ENCODE results near the gene CADM3.

The CADM3 gene

DNA sequence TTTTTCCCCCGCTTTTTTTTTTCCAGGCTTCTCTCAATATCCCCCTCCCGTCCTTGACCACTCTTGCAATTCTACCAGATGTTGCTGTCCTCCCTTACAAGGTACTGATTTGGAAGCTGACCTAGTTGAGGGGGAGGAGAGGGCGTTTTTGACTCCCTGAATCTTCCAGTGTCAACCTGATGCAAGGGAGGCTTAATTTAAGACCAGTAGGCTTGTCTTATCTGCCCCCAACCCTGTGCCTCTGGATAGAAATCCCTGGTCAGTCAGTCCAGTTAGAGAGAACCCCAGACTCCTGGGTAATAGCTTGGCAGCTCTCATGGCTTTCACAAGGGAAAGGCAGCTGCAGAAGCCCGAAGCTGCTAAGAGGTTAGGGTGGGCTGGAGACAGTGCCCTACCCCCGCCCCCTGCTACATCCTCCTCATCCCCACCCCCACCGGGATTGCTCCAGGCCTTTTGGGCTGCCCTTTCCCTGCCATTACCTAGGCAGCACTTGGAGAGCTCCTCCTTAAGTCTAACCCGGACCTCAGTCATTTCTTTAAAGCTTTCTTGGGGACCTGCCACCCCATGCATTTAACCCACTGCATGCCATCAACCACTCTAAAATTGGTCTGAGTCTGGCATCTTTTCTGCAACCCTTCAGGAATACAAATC, 36.9 kb downstream of the CADM3 start:
- Histone ChIP-seq H3K4me3 (ENCODE audit: low read depth in 1 of 2, low read length in 2 of 2) (no peak overlapping the region), H3K9ac (ENCODE audit: low read length) (no peak overlapping the region), H3K36me3 (ENCODE audit: insufficient read depth, low read length) (no peaks in the 10 kb centered on the region), H3K27ac (ENCODE audit: low read depth, low read length) (no peak overlapping the region), H3K27me3 (ENCODE audit: control insufficient read depth in 1 of 2, insufficient read depth in 2 of 2, low read length in 2 of 2) (peaks cover 0 to 39% of the 10 kb centered on the region in 2 donors), H3K4me1 (ENCODE audit: insufficient read depth, low read length) (peaks cover 6% of the 10 kb centered on the region), H3K9me3 (ENCODE audit: low read length) (no peaks in the 10 kb centered on the region)

DNA sequence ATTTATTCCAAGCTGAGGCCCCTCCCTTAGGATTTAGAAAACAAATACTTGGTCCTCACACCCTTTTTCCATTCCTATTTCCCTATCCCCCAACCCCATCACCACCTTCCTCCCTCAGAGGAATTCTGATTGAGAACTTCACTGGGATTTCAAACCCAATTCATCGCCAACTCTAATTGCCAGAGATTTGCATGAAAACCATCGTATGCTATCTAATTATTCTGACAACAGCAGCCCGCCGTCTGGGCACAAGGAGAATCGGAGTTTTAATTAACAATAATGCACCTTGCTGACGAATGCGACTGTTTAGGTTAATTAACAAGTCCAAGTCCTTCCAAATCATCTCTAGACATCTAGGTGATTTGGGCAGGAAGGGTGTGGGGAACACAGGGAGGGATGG, 37.6 kb downstream of the CADM3 start:
- Histone ChIP-seq H3K9ac (ENCODE audit: low read length) (no peak overlapping the region), H3K27me3 (ENCODE audit: control insufficient read depth in 1 of 2, insufficient read depth in 2 of 2, low read length in 2 of 2) (peaks cover 0 to 39% of the 10 kb centered on the region in 2 donors), H3K4me3 (ENCODE audit: low read depth in 1 of 2, low read length in 2 of 2) (no peak overlapping the region), H3K9me3 (ENCODE audit: low read length) (no peaks in the 10 kb centered on the region), H3K36me3 (ENCODE audit: insufficient read depth, low read length) (no peaks in the 10 kb centered on the region), H3K4me1 (ENCODE audit: insufficient read depth, low read length) (peaks cover 6% of the 10 kb centered on the region), H3K27ac (ENCODE audit: low read depth, low read length) (no peak overlapping the region)

DNA sequence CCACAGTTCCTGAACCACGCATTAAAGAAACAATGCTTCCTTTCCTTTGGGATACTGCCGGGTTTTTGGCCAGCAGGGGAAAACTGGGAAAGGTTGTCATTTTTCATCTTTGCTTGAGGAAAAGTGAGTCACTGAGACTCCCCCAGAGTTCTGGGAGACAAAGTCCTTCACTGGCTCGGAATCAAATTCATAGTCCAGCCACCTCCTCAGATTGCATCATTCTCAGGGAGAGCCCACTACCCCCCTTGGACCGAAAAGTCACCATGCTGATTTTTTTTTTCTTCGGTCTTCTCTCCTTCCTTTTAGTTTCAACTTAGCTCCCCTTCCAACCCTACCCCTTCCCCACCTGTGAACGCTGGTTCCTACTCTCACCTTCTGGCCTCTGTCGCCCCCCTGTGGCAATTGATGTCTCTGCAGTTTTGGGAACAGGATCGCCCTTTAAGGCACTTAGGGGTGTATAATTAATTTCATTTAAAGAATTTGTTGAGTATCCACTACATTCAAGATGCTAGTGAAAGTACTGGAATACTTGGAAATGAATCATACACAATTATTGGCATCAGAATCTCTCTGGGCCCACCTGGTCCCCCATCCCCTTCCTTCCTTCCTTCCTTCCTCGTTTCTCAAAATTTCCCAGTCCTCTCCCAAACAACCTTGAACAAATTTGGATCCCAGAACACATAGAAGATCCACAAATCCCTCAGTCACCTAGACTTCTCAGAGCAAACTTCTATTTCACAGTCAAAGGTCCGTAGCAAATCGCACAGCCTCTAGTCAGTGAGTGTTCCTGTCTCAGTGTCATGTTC, 40.1 kb downstream of the CADM3 start:
- Histone ChIP-seq H3K9me3 (ENCODE audit: low read length) (no peaks in the 10 kb centered on the region), H3K4me3 (ENCODE audit: low read depth in 1 of 2, low read length in 2 of 2) (no peak overlapping the region), H3K4me1 (ENCODE audit: insufficient read depth, low read length) (peaks cover 4% of the 10 kb centered on the region), H3K9ac (ENCODE audit: low read length) (no peak overlapping the region), H3K36me3 (ENCODE audit: insufficient read depth, low read length) (no peaks in the 10 kb centered on the region), H3K27ac (ENCODE audit: low read depth, low read length) (no peak overlapping the region), H3K27me3 (ENCODE audit: control insufficient read depth in 1 of 2, insufficient read depth in 2 of 2, low read length in 2 of 2) (peaks cover 0 to 27% of the 10 kb centered on the region in 2 donors)

DNA sequence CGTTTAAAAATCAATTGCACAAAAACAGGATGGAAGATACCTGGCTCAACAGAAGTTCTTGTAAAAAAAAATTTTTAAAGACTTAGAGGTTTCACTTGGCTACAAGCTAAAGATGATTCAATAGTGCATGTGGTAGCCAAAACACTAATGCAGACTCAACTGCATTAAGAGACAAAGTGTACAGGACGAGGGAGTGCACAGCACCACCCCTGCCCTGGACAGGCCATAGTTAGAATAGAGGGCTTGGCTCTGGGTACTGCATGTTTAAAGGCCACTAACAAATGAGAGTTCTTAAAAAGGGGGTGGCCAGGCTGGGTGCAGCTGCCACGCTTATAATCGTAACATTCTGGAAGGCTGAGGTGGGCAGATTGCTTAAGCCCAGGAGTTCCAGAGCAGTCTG, 41.2 kb downstream of the CADM3 start:
- Histone ChIP-seq H3K4me1 (ENCODE audit: insufficient read depth, low read length) (no peaks in the 10 kb centered on the region), H3K27me3 (ENCODE audit: control insufficient read depth in 1 of 2, insufficient read depth in 2 of 2, low read length in 2 of 2) (peaks cover 0 to 24% of the 10 kb centered on the region in 2 donors), H3K9ac (ENCODE audit: low read length) (no peak overlapping the region), H3K9me3 (ENCODE audit: low read length) (no peaks in the 10 kb centered on the region), H3K4me3 (ENCODE audit: low read depth in 1 of 2, low read length in 2 of 2) (no peak overlapping the region), H3K36me3 (ENCODE audit: insufficient read depth, low read length) (no peaks in the 10 kb centered on the region), H3K27ac (ENCODE audit: low read depth, low read length) (no peak overlapping the region)

DNA sequence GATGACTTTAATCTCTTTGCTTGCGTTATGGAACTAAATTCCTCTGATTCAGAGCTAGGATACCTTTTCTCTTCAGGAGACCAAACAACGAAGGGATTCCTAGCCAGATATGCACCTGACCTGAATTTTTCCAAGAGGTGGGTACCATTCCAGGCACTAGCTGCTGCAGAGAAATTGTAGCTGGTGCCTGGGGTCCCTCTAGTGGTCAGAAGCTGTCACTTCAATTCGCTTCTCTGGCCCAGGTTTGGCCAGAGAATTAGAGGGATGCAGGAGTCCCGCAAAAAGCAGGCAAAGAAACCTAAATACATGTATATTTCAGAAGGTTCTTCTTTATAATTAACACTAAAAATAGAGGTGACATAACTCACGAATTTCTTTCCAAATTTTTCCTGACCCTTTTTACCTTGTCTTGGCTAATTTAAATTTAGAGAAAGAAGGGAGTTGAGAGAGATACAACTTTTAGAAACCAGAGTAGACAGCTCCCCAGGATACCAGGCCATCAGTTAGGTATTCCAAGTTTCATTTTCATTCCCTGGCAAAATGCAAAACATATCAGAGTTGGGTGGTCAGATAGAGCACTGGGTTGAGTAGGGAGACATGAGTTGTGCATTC, 42.8 kb downstream of the CADM3 start:
- H3K4me1 ChIP-seq (ENCODE audit: insufficient read depth, low read length) = no peaks in the 10 kb centered on the region
- H3K36me3 ChIP-seq (ENCODE audit: insufficient read depth, low read length) = no peaks in the 10 kb centered on the region
- H3K9ac ChIP-seq (ENCODE audit: low read length) = no peak overlapping the region
- no peak overlapping the region for H3K27ac ChIP-seq (ENCODE audit: low read depth, low read length)
- H3K4me3 ChIP-seq (ENCODE audit: low read depth in 1 of 2, low read length in 2 of 2) = no peak overlapping the region
- H3K9me3 ChIP-seq (ENCODE audit: low read length) = no peaks in the 10 kb centered on the region
- peaks cover 0 to 18% of the 10 kb centered on the region in 2 donors for H3K27me3 ChIP-seq (ENCODE audit: control insufficient read depth in 1 of 2, insufficient read depth in 2 of 2, low read length in 2 of 2)

DNA sequence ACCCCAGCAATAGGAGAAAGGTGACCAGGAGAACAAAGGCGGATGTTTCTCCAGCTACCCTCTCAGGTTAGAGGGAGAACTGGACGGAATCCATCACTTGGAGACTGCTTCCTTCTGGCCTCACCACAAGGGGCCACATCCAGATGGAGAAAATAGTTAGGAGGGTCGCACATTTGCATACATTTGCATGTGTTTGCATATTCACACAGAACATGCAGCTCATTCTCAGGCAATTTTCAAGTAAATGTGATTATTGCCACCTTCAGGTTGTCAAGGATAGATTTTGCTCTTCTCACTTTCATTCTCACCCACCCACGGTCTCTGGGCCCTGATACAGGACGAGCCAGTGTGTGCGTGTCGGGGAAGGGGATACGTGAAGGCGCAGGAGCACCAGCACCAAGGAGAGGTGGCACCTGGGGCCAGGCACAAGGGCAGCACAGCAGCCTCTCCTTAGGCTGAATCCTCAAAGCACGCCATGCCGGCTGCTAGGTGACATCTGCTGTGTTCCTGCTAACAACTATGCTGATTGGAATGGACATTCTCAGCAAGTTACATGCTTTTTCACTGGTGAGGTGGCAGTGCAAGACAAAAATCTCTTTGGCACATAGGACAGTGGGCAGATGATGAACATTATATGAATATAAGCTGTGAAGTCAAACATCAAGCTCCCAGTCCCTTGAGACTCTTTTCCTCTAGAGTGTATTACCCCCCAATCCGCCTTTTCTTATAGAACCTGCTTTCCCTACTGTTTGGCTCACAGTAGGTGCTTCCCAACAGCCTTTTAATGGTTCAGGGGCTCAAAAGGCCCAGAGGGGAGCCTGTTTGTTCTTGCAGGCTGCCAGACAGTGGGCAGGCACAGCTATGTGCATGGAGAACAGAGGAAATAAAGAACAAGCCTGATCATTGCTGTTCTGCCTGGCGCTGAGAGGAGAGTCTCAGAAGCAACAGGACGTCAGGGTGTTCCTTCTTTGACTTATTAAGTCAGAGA, 47.5 kb downstream of the CADM3 start:
- no peak overlapping the region for H3K4me3 ChIP-seq (ENCODE audit: low read depth in 1 of 2, low read length in 2 of 2)
- no peaks in the 10 kb centered on the region for H3K36me3 ChIP-seq (ENCODE audit: insufficient read depth, low read length)
- no peak overlapping the region for H3K27ac ChIP-seq (ENCODE audit: low read depth, low read length)
- H3K4me1 ChIP-seq (ENCODE audit: insufficient read depth, low read length) = no peaks in the 10 kb centered on the region
- H3K9me3 ChIP-seq (ENCODE audit: low read length) = no peaks in the 10 kb centered on the region
- H3K9ac ChIP-seq (ENCODE audit: low read length) = no peak overlapping the region
- H3K27me3 ChIP-seq (ENCODE audit: control insufficient read depth in 1 of 2, insufficient read depth in 2 of 2, low read length in 2 of 2) = no peaks in the 10 kb centered on the region

DNA sequence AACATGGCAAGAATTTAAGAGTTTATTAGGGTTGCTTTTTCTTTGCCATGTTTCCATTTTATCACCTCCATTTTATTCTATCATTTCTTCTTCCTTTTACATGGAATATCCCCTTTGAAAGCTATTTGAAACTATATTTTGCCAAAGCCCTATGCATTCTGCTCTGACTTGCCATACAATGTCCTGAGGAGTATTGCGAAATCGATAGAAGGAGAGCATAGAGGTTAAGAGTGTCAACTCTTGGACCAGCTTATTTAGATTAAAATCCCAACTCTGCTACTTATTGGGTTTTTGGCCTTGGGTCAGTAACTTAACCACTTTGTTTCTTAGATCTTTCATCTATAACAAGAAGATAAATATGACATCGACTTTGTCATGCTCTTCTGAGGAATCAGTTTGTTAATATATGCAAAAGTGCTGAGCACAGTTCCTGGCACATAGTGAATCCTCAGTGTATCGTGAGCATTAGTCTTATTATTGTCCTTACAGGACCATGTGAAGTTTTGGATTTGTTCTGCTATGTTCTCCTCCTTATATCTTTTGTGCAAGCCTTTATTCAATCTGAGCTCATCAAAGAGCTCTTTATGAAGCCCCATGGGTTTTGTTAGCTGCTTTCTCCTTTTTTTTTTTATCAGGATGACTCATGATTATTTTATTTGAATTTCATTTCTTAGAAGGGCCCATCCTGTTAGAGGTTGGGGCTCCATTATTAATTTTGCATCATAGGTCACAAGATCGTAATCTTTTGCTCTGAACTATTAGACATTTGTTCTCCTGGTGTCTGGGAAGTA, 50.9 kb downstream of the CADM3 start:
- Histone ChIP-seq H3K4me3 (ENCODE audit: low read depth in 1 of 2, low read length in 2 of 2) (no peak overlapping the region), H3K27me3 (ENCODE audit: control insufficient read depth in 1 of 2, insufficient read depth in 2 of 2, low read length in 2 of 2) (no peaks in the 10 kb centered on the region), H3K27ac (ENCODE audit: low read depth, low read length) (no peak overlapping the region), H3K36me3 (ENCODE audit: insufficient read depth, low read length) (no peaks in the 10 kb centered on the region), H3K9ac (ENCODE audit: low read length) (no peak overlapping the region), H3K9me3 (ENCODE audit: low read length) (no peaks in the 10 kb centered on the region), H3K4me1 (ENCODE audit: insufficient read depth, low read length) (no peaks in the 10 kb centered on the region)

DNA sequence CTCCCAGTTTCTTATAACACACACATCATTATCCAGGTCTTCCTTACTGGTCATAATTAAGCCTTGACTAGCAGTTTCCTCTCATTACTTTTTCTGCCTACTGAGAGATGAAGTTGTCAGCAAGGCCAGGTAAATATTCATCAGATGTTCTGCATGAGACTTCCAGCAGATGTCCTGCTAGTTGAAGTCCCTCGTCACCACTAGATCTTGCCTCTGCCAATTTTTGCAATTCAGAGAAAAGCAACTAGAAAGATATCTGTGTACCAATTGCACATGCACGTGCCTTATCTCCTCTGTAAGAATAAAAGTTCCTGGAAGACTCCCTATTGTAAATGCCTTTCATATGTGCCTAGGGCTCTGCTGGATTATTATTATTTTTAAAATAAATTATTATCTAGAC, 51.6 kb downstream of the CADM3 start:
- H3K27ac ChIP-seq (ENCODE audit: low read depth, low read length) = no peak overlapping the region
- no peaks in the 10 kb centered on the region for H3K9me3 ChIP-seq (ENCODE audit: low read length)
- H3K36me3 ChIP-seq (ENCODE audit: insufficient read depth, low read length) = no peaks in the 10 kb centered on the region
- H3K4me3 ChIP-seq (ENCODE audit: low read depth in 1 of 2, low read length in 2 of 2) = no peak overlapping the region
- H3K4me1 ChIP-seq (ENCODE audit: insufficient read depth, low read length) = no peaks in the 10 kb centered on the region
- H3K27me3 ChIP-seq (ENCODE audit: control insufficient read depth in 1 of 2, insufficient read depth in 2 of 2, low read length in 2 of 2) = no peaks in the 10 kb centered on the region
- H3K9ac ChIP-seq (ENCODE audit: low read length) = no peak overlapping the region

DNA sequence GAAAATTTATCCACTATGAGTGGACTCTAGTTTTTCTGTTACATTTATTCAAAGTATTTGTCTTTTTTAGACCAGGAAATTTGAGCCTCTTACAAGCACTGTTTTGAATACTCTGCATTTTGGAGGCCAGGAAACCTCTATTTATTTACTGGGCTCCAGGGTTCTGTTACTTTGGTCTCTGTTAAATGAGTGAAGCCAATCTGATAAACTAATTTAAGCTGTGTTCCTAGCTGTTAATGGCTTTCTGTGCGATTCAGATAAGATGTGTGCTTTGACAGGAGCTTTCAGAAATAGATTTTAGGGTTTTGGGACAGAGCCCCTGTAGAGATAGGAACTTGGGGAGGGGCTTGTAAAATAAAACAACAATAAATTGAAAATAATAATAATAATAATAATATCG, 57.1 kb downstream of the CADM3 start:
- H3K36me3 ChIP-seq (ENCODE audit: insufficient read depth, low read length) = no peaks in the 10 kb centered on the region
- H3K27ac ChIP-seq (ENCODE audit: low read depth, low read length) = no peak overlapping the region
- H3K9ac ChIP-seq (ENCODE audit: low read length) = no peak overlapping the region
- H3K4me1 ChIP-seq (ENCODE audit: insufficient read depth, low read length) = no peaks in the 10 kb centered on the region
- H3K27me3 ChIP-seq (ENCODE audit: control insufficient read depth in 1 of 2, insufficient read depth in 2 of 2, low read length in 2 of 2) = no peaks in the 10 kb centered on the region
- no peaks in the 10 kb centered on the region for H3K9me3 ChIP-seq (ENCODE audit: low read length)
- no peak overlapping the region for H3K4me3 ChIP-seq (ENCODE audit: low read depth in 1 of 2, low read length in 2 of 2)

DNA sequence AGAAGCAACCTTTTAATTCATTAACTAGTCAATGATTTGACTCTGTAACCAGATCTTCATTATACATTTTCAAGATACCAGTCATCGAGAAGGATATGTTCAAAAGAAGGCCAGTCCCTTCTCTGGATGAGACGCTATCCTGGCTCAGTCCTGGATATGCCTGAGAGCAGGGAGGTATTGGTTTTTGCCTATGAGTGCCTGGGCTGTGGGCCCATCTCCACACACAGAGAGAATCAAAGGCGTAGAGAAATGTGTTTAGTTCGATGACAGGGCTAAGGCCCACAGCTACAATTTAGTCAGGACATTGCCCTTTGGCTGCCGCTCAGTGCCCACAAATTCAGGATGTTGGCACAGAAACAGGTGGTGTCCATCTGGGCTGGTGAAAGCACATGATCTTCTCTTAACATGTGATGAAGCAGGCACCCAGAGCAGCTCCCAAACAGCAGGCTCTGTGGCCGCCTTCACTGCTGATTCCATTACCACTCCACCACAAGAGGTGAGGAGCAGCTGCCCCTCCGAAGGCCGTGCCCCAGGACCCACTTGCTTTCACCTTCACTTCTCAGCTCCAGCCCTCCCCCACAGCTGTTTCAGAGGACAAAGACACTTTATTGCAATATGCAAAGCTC, 58.0 kb downstream of the CADM3 start:
- Histone ChIP-seq H3K4me1 (ENCODE audit: insufficient read depth, low read length) (no peaks in the 10 kb centered on the region), H3K4me3 (ENCODE audit: low read depth in 1 of 2, low read length in 2 of 2) (no peak overlapping the region), H3K36me3 (ENCODE audit: insufficient read depth, low read length) (no peaks in the 10 kb centered on the region), H3K9me3 (ENCODE audit: low read length) (no peaks in the 10 kb centered on the region), H3K27me3 (ENCODE audit: control insufficient read depth in 1 of 2, insufficient read depth in 2 of 2, low read length in 2 of 2) (no peaks in the 10 kb centered on the region), H3K27ac (ENCODE audit: low read depth, low read length) (no peak overlapping the region), H3K9ac (ENCODE audit: low read length) (no peak overlapping the region)
